ENCODE data around the gene HSPA5.

DNA sequence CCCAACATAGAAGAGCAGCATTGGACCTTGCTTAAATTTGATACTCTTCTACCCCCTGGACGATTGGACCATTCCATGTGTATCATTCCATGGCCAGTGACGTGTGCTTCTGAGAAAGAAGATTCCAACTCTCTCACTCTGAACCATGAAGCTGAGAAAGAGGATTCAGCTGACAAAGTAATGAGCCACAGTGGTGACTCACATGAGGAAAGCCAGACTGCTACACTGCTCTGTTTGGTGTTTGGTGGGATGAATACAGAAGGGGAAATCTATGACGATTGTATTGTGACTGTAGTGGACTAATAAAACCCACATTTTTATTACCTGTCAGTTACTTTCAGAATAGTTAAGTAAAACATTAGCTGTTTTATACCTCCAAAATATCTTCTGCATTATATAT, 7.5 kb downstream of the HSPA5 start:
- TF ChIP-seq, protein P1, sequence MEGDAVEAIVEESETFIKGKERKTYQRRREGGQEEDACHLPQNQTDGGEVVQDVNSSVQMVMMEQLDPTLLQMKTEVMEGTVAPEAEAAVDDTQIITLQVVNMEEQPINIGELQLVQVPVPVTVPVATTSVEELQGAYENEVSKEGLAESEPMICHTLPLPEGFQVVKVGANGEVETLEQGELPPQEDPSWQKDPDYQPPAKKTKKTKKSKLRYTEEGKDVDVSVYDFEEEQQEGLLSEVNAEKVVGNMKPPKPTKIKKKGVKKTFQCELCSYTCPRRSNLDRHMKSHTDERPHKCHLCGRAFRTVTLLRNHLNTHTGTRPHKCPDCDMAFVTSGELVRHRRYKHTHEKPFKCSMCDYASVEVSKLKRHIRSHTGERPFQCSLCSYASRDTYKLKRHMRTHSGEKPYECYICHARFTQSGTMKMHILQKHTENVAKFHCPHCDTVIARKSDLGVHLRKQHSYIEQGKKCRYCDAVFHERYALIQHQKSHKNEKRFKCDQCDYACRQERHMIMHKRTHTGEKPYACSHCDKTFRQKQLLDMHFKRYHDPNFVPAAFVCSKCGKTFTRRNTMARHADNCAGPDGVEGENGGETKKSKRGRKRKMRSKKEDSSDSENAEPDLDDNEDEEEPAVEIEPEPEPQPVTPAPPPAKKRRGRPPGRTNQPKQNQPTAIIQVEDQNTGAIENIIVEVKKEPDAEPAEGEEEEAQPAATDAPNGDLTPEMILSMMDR (conservative IDR thresholded peaks at IDR 0.05; ENCODE audit: low read depth, low read length), result no peak
- TF ChIP-seq EZH2 (IDR thresholded peaks at IDR 0.05; ENCODE audit: borderline replicate concordance, low read depth, low read length, poor library complexity, severe bottlenecking), result no peak

All from A673 (cell line).